SU-DHL-6 (cell line): ENCODE results near the gene NR2E3.

Experiments used
- EZH2phosphoT487 ChIP-seq: fragments of 200-600 bp; sonication (generic), shearing (Covaris generic); conservative IDR thresholded peaks from 2 replicates; pipeline ENCODE4 v1.6.1; 2018; ENCODE audit warnings: mild to moderate bottlenecking, antibody characterized with exemption, low read length, moderate library complexity, mixed read lengths
- TF ChIP-seq, protein P1 (sequence below): fragments of 200-600 bp; sonication (generic); IDR thresholded peaks from one replicate; pipeline ENCODE4 v1.5.1; 2017; ENCODE audit warnings: antibody characterized with exemption, mild to moderate bottlenecking, low read length, moderate library complexity; ENCODE audit not compliant: insufficient read depth, poor library complexity, severe bottlenecking

DNA sequence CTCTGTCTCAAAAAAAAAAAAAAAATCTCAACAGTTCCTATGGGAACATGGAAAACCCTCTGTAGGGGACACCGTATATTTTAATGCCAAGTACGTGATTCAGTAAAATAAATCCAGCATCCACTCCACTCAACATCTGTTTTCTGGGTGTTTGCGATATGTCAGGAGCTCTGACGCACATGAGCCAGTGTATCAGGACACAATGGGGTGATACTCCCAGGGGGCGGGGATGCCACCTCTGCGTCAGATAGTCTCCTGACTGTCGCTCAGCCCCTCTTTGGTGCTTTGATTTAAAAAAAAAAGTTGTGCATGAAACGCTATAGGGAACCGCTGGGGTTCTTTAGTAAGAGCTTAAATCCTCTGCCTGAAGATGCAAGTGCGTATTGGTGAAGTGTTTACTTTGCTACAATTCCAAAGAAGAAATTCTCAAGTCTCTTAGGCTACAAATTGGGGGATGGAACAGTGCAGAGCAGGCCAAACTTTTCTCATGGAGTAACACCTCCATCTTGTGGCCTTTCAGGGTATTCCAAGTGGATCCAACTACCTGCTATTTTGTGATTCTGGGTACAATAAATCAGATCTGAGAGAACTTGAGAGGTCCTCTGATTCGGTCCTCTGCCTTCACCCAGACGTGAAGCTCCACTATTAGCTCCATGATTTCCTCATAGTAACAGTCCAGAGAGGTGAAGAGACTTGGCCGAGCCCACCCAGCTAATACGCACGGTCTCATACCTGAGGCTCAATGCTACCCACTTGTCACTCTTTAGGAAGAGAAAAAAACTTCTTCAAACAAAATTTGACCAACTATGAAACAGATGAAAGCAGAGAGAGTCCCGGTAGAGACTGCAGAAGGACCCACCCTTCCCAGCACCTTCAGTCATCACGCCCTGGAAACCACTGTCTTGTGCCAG lies 9.3 kb upstream of the NR2E3 start:
- TF ChIP-seq, protein P1, sequence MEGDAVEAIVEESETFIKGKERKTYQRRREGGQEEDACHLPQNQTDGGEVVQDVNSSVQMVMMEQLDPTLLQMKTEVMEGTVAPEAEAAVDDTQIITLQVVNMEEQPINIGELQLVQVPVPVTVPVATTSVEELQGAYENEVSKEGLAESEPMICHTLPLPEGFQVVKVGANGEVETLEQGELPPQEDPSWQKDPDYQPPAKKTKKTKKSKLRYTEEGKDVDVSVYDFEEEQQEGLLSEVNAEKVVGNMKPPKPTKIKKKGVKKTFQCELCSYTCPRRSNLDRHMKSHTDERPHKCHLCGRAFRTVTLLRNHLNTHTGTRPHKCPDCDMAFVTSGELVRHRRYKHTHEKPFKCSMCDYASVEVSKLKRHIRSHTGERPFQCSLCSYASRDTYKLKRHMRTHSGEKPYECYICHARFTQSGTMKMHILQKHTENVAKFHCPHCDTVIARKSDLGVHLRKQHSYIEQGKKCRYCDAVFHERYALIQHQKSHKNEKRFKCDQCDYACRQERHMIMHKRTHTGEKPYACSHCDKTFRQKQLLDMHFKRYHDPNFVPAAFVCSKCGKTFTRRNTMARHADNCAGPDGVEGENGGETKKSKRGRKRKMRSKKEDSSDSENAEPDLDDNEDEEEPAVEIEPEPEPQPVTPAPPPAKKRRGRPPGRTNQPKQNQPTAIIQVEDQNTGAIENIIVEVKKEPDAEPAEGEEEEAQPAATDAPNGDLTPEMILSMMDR: peak; percentile 41
- TF ChIP-seq EZH2phosphoT487: no peak
